Keratinocyte (primary cell): ENCODE results near the gene CD276.

Experiments
- CTCF ChIP-seq, 3 experiments: IDR thresholded peaks in 1 of 3; conservative IDR thresholded peaks in 1 of 3; optimal IDR thresholded peaks in 1 of 3; 2 replicates in 2 of 3; 3 replicates in 1 of 3; pipeline versions ENCODE3 to v1.5.1; 2011; ENCODE audit warnings: low read length in 3 of 3, mild to moderate bottlenecking in 3 of 3, moderate library complexity in 2 of 3, control low read depth in 1 of 3, inconsistent platforms in 1 of 3; ENCODE audit not compliant: insufficient read depth in 2 of 3; ENCODE audit errors: extremely low read depth in 1 of 3
- EZH2 ChIP-seq: IDR thresholded peaks from one replicate; pipeline ENCODE4 v1.6.1; 2012; ENCODE audit warnings: inconsistent platforms, mild to moderate bottlenecking, low read length, moderate library complexity

DNA sequence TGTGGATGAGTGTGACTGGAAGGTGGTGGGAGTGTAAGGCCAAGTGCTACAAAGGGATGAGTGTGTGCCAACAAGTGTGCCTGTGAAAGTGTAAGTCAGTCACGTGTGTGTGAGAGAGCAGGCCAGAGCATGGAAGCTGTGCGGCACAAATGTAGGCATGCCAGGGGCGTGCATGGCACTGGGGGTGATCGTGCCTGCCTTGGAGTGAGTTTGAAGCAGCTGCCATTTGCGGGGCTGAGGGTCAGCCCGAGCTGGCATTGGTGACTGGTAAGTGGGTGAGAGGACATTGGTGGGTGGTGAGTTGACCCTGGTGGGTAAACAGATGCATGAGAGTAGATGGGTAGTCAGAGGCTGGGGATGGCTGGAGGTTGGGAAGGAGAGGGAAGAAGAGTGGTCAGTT lies 24.5 kb downstream of the CD276 start:
- no peak for TF ChIP-seq CTCF (optimal IDR thresholded peaks at IDR 0.05 in 1 of 3, IDR thresholded peaks at IDR 0.05 in 1 of 3, conservative IDR thresholded peaks at IDR 0.05 in 1 of 3; ENCODE audit: extremely low read depth in 1 of 3, insufficient read depth in 2 of 3, low read length in 3 of 3)
- no peak for TF ChIP-seq EZH2
